GM23338 (cell line): Measurements from ENCODE around the gene B4GALNT4. TPM values are rescaled to one million over a fixed set of nuclear protein-coding genes. Genes with fewer than 3 reads are reported as not detected.

Source experiments
- ATAC-seq: fragments of 200-7000 bp; cut with Tn5 transposase; 3 replicates; pipeline ENCODE4 v1.9.1; 2020
- DNase-seq: peaks from one replicate; pipeline ENCODE4 v3.0.0-alpha.2; 2015; ENCODE audit warnings: low spot score
- H2AFZ ChIP-seq: fragments of 200-600 bp; sonication (generic); 2 replicates; pipeline ENCODE4 v1.8.0; 2016; ENCODE audit warnings: antibody characterized with exemption, mild to moderate bottlenecking, moderate library complexity
- H3F3A ChIP-seq: fragments of 200-600 bp; sonication (generic); replicated peaks from 2 replicates; pipeline ENCODE4 v1.8.0; 2017; ENCODE audit warnings: antibody characterized with exemption, mixed run types, low read depth
- H3K27ac ChIP-seq: fragments of 200-600 bp; sonication (generic); 2 replicates; pipeline ENCODE4 v1.6.1; 2016; ENCODE audit warnings: low read depth
- H3K27me3 ChIP-seq: fragments of 200-600 bp; sonication (generic); 2 replicates; pipeline ENCODE4 v1.8.0; 2016; ENCODE audit warnings: mild to moderate bottlenecking, mixed run types, moderate library complexity; ENCODE audit not compliant: insufficient read depth
- H3K36me3 ChIP-seq: fragments of 200-600 bp; sonication (generic); 2 replicates; pipeline ENCODE4 v1.8.0; 2016; ENCODE audit warnings: mild to moderate bottlenecking; ENCODE audit not compliant: insufficient read depth
- H3K4me1 ChIP-seq: fragments of 200-600 bp; sonication (generic); 2 replicates; pipeline ENCODE4 v1.8.0; 2016; ENCODE audit warnings: mild to moderate bottlenecking, moderate library complexity; ENCODE audit not compliant: insufficient read depth
- H3K4me2 ChIP-seq: fragments of 200-600 bp; sonication (generic); 2 replicates; pipeline ENCODE4 v1.7.1; 2017; ENCODE audit warnings: mixed run types
- H3K4me3 ChIP-seq: fragments of 200-600 bp; sonication (generic); 2 replicates; pipeline ENCODE4 v1.6.1; 2016; ENCODE audit warnings: mixed run types
- H3K79me2 ChIP-seq: fragments of 200-600 bp; sonication (generic); replicated peaks from 2 replicates; pipeline ENCODE4 v1.8.0; 2017; ENCODE audit warnings: mild to moderate bottlenecking; ENCODE audit not compliant: insufficient read depth
- H3K9me2 ChIP-seq: fragments of 200-600 bp; sonication (generic); 2 replicates; pipeline ENCODE4 v1.8.0; 2017; ENCODE audit not compliant: insufficient read depth
- H4K20me1 ChIP-seq: fragments of 200-600 bp; sonication (generic); replicated peaks from 2 replicates; pipeline ENCODE4 v1.8.0; 2017; ENCODE audit warnings: mild to moderate bottlenecking; ENCODE audit not compliant: insufficient read depth
- H3K27ac Mint-ChIP-seq: 2 replicates; pipeline ENCODE4 v1.8.0; 2020; ENCODE audit warnings: inconsistent platforms, mild to moderate bottlenecking, moderate library complexity, mixed read lengths
- H3K27me3 Mint-ChIP-seq: 3 replicates; pipeline ENCODE4 v1.8.0; 2022; ENCODE audit warnings: low read depth, mild to moderate bottlenecking, moderate library complexity, mixed read lengths, inconsistent platforms; ENCODE audit not compliant: insufficient read depth, poor library complexity
- H3K36me3 Mint-ChIP-seq: 3 replicates; pipeline ENCODE4 v1.8.0; 2021; ENCODE audit warnings: low read depth, mild to moderate bottlenecking, inconsistent platforms, moderate library complexity, mixed read lengths
- H3K4me1 Mint-ChIP-seq: 3 replicates; pipeline ENCODE4 v1.8.0; 2020; ENCODE audit warnings: mild to moderate bottlenecking, inconsistent platforms, mixed read lengths
- H3K4me3 Mint-ChIP-seq: 3 replicates; pipeline ENCODE4 v1.8.0; 2021; ENCODE audit warnings: moderate library complexity, mild to moderate bottlenecking, inconsistent platforms, mixed read lengths
- H3K9me3 Mint-ChIP-seq: 3 replicates; pipeline ENCODE4 v1.8.0; 2020; ENCODE audit warnings: moderate library complexity, mild to moderate bottlenecking, inconsistent platforms, mixed read lengths
- CTCF ChIP-seq, 2 experiments: fragments of 200-600 bp in 1 of 2; sonication (generic) in 1 of 2; conservative IDR thresholded peaks; 2 replicates each; pipeline versions ENCODE4 v1.5.1 to v1.6.1; 2016 to 2017; ENCODE audit warnings: antibody characterized with exemption in 2 of 2, low read depth in 2 of 2, mild to moderate bottlenecking in 2 of 2, moderate library complexity in 1 of 2
- ETS1 ChIP-seq: IDR thresholded peaks from 2 replicates; pipeline ENCODE4 v1.6.1; 2016; ENCODE audit warnings: antibody characterized with exemption
- EZH2 ChIP-seq: fragments of 200-600 bp; sonication (generic); IDR thresholded peaks from one replicate; pipeline ENCODE4 v1.8.0; 2017; ENCODE audit warnings: antibody characterized with exemption, mild to moderate bottlenecking, low read depth; ENCODE audit not compliant: unreplicated experiment
- EZH2phosphoT487 ChIP-seq: fragments of 200-600 bp; sonication (generic); IDR thresholded peaks from one replicate; pipeline ENCODE4 v1.8.1; 2018; ENCODE audit warnings: antibody characterized with exemption; ENCODE audit not compliant: unreplicated experiment
- JUNB ChIP-seq: IDR thresholded peaks from one replicate; pipeline ENCODE4 v1.6.1; 2016; ENCODE audit warnings: antibody characterized with exemption; ENCODE audit not compliant: unreplicated experiment
- NANOG ChIP-seq: IDR thresholded peaks from 2 replicates; pipeline ENCODE4 v1.6.1; 2016; ENCODE audit warnings: antibody characterized with exemption, borderline replicate concordance
- POLR2AphosphoS5 ChIP-seq: IDR thresholded peaks from 2 replicates; pipeline ENCODE4 v1.6.1; 2016; ENCODE audit warnings: antibody characterized with exemption, low read depth
- STAT1 ChIP-seq: IDR thresholded peaks from one replicate; pipeline ENCODE4 v1.6.1; 2016; ENCODE audit warnings: antibody characterized with exemption; ENCODE audit not compliant: unreplicated experiment
- ZNF114 ChIP-seq: fragments of 250-450 bp; sonication (Bioruptor Pico); IDR thresholded peaks from 2 replicates; pipeline ENCODE4 v1.5.0; 2020; ENCODE audit warnings: mild to moderate bottlenecking, moderate library complexity
- ZNF331 ChIP-seq: fragments of 250-450 bp; sonication (Bioruptor Pico); IDR thresholded peaks from 2 replicates; pipeline ENCODE4 v1.5.0; 2020; ENCODE audit warnings: low read depth, mild to moderate bottlenecking, moderate library complexity
- ZNF462 ChIP-seq: fragments of 250-450 bp; sonication (Bioruptor Pico); IDR thresholded peaks from 2 replicates; pipeline ENCODE4 v1.5.0; 2020; ENCODE audit warnings: mild to moderate bottlenecking, moderate library complexity
- polyA plus RNA-seq: library from polyadenylated mRNA; unstranded; fragments of >200 nt; fragmentation: Nextera tagmentation; extraction: Ambion mirVana; gene quantifications from 2 replicates; pipeline ENCODE4 v1.2.1, GENCODE V29; 2016
- total RNA-seq: library from RNA; depleted of rRNA; stranded (reverse); fragments of >200 nt; shearing (Covaris generic); gene quantifications from 2 replicates; pipeline ENCODE4 v1.2.3, GENCODE V29; 2014

Gene B4GALNT4
- total and polyA plus RNA-seq, 2 experiments from 2014 or later = 49.9 to 92.6 TPM

- H3K27me3 ChIP-seq = peaks cover 3% of the 10 kb centered on the region
- H3K79me2 ChIP-seq = peaks cover under 1% of the 10 kb centered on the region
- no peak overlapping the region for H3K4me3 ChIP-seq
- DNase-seq (no peak), ATAC-seq (no peak)
- no peaks in the 10 kb centered on the region; the same call in 1 of the 2 replicates for H4K20me1 ChIP-seq
- H3K27ac Mint-ChIP-seq = no peak overlapping the region
- H3F3A ChIP-seq = peaks cover 11% of the 10 kb centered on the region
- H3K27ac ChIP-seq = no peak overlapping the region
- H3K9me2 ChIP-seq = no peaks in the 10 kb centered on the region
- peaks cover 7% of the 10 kb centered on the region; the same call in 1 of the 2 replicates for H3K4me1 ChIP-seq
- no peaks in the 10 kb centered on the region for H3K36me3 Mint-ChIP-seq
- no peak overlapping the region for H3K4me3 Mint-ChIP-seq
- H3K4me2 ChIP-seq = no peak overlapping the region
- H2AFZ ChIP-seq = no peak overlapping the region
- TF ChIP-seq ZNF462 (CRISPR knock-in tag) (no peak), JUNB (no peak), CTCF (conservative IDR thresholded peaks at IDR 0.05; ENCODE audit: low read depth in 2 of 2) (no peak), EZH2 (no peak), STAT1 (no peak), POLR2AphosphoS5 (no peak), ZNF114 (CRISPR knock-in tag) (no peak), NANOG (no peak), ZNF331 (no peak), EZH2phosphoT487 (no peak), ETS1 (no peak)
- no peaks in the 10 kb centered on the region; the same call in 2 of the 3 replicates for H3K9me3 Mint-ChIP-seq
- peaks cover 23% of the 10 kb centered on the region for H3K4me1 Mint-ChIP-seq
- no peaks in the 10 kb centered on the region for H3K36me3 ChIP-seq
- peaks cover 19% of the 10 kb centered on the region for H3K27me3 Mint-ChIP-seq
Measured at GRCh38 chr11:419248-420005, 50.1 kb downstream of the B4GALNT4 start.
